A549 (cell line): ENCODE measurements around the gene IL23R. TPM values are rescaled to one million over a fixed set of nuclear protein-coding genes. Genes with fewer than 3 reads are reported as not detected.

ENCODE experiments used
- ATAC-seq, 2 experiments: fragments of 200-7000 bp in 1 of 2; fragments of >200 bp in 1 of 2; cut with Nextera tagmentation in 1 of 2; cut with Tn5 transposase in 1 of 2; 3 replicates each; pipeline versions ENCODE4 v1.8.0 to v1.9.1; 2018 to 2020; ENCODE audit warnings: mild to moderate bottlenecking in 1 of 2, moderate library complexity in 1 of 2
- CTCF ChIA-PET: fragments of 300-600 bp; sonication (Branson Sonifier 250); formaldehyde crosslinking; extraction: SDS; loops from one replicate; lab custom pipeline; 2021; ENCODE audit warnings: antibody characterized with exemption, inconsistent platforms; lab: Yijun Ruan, JAX
- POLR2A ChIA-PET: fragments of 350-600 bp; formaldehyde crosslinking; extraction: SDS; loops from one replicate; lab custom pipeline; 2021; ENCODE audit warnings: antibody characterized with exemption, inconsistent platforms; lab: Yijun Ruan, JAX
- DNase-seq, 2 experiments: peaks; one replicate each; pipeline versions ENCODE4 v3.0.0 to v3.0.0-alpha.2; 2011 to 2016; ENCODE audit warnings: low read depth in 1 of 2, low spot score in 1 of 2
- FAIRE-seq: peaks from 2 replicates; lab custom pipeline; 2011; peaks lifted over from hg19 to GRCh38; lab: Jason Lieb, UNC
- H3K27ac ChIP-seq, 2 experiments: fragments of >200 bp; sonication (Bioruptor Twin); formaldehyde crosslinking; 3 replicates each; pipeline ENCODE4 v1.5.1; 2016 to 2017
- H3K4me1 ChIP-seq: fragments of >200 bp; sonication (Bioruptor Twin); formaldehyde crosslinking; 3 replicates; pipeline ENCODE4 v1.6.1; 2016
- H3K4me2 ChIP-seq: fragments of >200 bp; sonication (Bioruptor Twin); formaldehyde crosslinking; 3 replicates; pipeline ENCODE4 v1.6.1; 2016
- H3K4me3 ChIP-seq: fragments of >200 bp; sonication (Bioruptor Twin); formaldehyde crosslinking; 3 replicates; pipeline ENCODE4 v1.5.1; 2016
- H3K9me3 ChIP-seq: fragments of >200 bp; sonication (Bioruptor Twin); formaldehyde crosslinking; 3 replicates; pipeline ENCODE4 v1.6.1; 2016
- CBX2 ChIP-seq: fragments of 200-600 bp; sonication (generic); IDR thresholded peaks from 2 replicates; pipeline ENCODE4 v1.6.1; 2016; ENCODE audit warnings: low read depth, mild to moderate bottlenecking, borderline replicate concordance
- CEBPB ChIP-seq, 2 experiments: fragments of >200 bp in 1 of 2; sonication (Bioruptor Twin) in 1 of 2; formaldehyde crosslinking in 1 of 2; IDR thresholded peaks; 2 replicates each; pipeline ENCODE4 v1.6.1; 2012 to 2016
- CHD4 ChIP-seq: fragments of 200-600 bp; sonication (generic); IDR thresholded peaks from 2 replicates; pipeline ENCODE4 v1.6.1; 2016; ENCODE audit warnings: antibody characterized with exemption, mild to moderate bottlenecking, borderline replicate concordance
- EHF ChIP-seq: fragments of 250-450 bp; sonication (Bioruptor Pico); IDR thresholded peaks from 2 replicates; pipeline ENCODE4 v1.5.0; 2020; ENCODE audit warnings: mild to moderate bottlenecking
- EHMT2 ChIP-seq: fragments of 200-600 bp; sonication (generic); IDR thresholded peaks from 2 replicates; pipeline ENCODE4 v1.6.1; 2016; ENCODE audit warnings: antibody characterized with exemption, low read depth, mild to moderate bottlenecking, moderate library complexity
- ELK1 ChIP-seq: fragments of 150-350 bp; IDR thresholded peaks from 2 replicates; pipeline ENCODE4 v1.6.1; 2014; ENCODE audit warnings: low read depth, mild to moderate bottlenecking, low read length
- EP300 ChIP-seq, 2 experiments: fragments of >200 bp; sonication (Bioruptor Twin); formaldehyde crosslinking; IDR thresholded peaks; 2 replicates in 1 of 2; 3 replicates in 1 of 2; pipeline ENCODE4 v1.6.1; 2016 to 2017
- FOSB ChIP-seq: fragments of 250-450 bp; sonication (Bioruptor Pico); IDR thresholded peaks from 2 replicates; pipeline ENCODE4 v1.5.0; 2020; ENCODE audit warnings: mild to moderate bottlenecking, moderate library complexity
- FOXS1 ChIP-seq: fragments of 250-450 bp; sonication (Bioruptor Pico); IDR thresholded peaks from 2 replicates; pipeline ENCODE4 v1.5.0; 2020; ENCODE audit warnings: mild to moderate bottlenecking, moderate library complexity
- HES2 ChIP-seq: fragments of >200 bp; sonication (Bioruptor Twin); formaldehyde crosslinking; IDR thresholded peaks from 2 replicates; pipeline ENCODE4 v1.6.1; 2016
- HEYL ChIP-seq: fragments of 250-450 bp; sonication (Bioruptor Pico); IDR thresholded peaks from 2 replicates; pipeline ENCODE4 v1.8.0; 2021; ENCODE audit warnings: mild to moderate bottlenecking, moderate library complexity
- HMGXB4 ChIP-seq: fragments of 250-450 bp; sonication (Bioruptor Pico); IDR thresholded peaks from 2 replicates; pipeline ENCODE4 v1.5.0; 2021; ENCODE audit warnings: mild to moderate bottlenecking, moderate library complexity, borderline replicate concordance
- HOXA7 ChIP-seq: fragments of 250-450 bp; sonication (Bioruptor Pico); IDR thresholded peaks from 2 replicates; pipeline ENCODE4 v1.5.0; 2020; ENCODE audit warnings: mild to moderate bottlenecking, moderate library complexity
- HOXB5 ChIP-seq: fragments of 250-450 bp; sonication (Bioruptor Pico); IDR thresholded peaks from 2 replicates; pipeline ENCODE4 v1.5.0; 2020; ENCODE audit warnings: mild to moderate bottlenecking, moderate library complexity
- JUN ChIP-seq, 2 experiments: fragments of >200 bp; sonication (Bioruptor Twin); formaldehyde crosslinking; IDR thresholded peaks; 2 replicates in 1 of 2; 3 replicates in 1 of 2; pipeline ENCODE4 v1.6.1; 2016 to 2017
- JUNB ChIP-seq: fragments of >200 bp; sonication (Bioruptor Twin); formaldehyde crosslinking; IDR thresholded peaks from 2 replicates; pipeline ENCODE4 v1.6.1; 2016
- KDM1A ChIP-seq: fragments of 200-600 bp; sonication (generic); IDR thresholded peaks from 2 replicates; pipeline ENCODE4 v1.6.1; 2016; ENCODE audit warnings: low read depth, mild to moderate bottlenecking
- KDM5A ChIP-seq: fragments of 200-600 bp; sonication (generic); IDR thresholded peaks from 2 replicates; pipeline ENCODE4 v1.6.1; 2016; ENCODE audit warnings: antibody characterized with exemption, mild to moderate bottlenecking
- MAZ ChIP-seq: fragments of 150-350 bp; IDR thresholded peaks from 2 replicates; pipeline ENCODE4 v1.6.1; 2014; ENCODE audit warnings: antibody characterized with exemption, low read depth, low read length, borderline replicate concordance
- MYC ChIP-seq: IDR thresholded peaks from 2 replicates; pipeline ENCODE4 v1.6.1; 2012; ENCODE audit warnings: mild to moderate bottlenecking, inconsistent platforms, low read length, improper control_type of control experiment, borderline replicate concordance
- NFE2L2 ChIP-seq: fragments of 150-350 bp; conservative IDR thresholded peaks from 2 replicates; pipeline ENCODE4 v1.6.1; 2014; ENCODE audit warnings: low read length
- PHF8 ChIP-seq: fragments of 200-600 bp; sonication (generic); IDR thresholded peaks from 2 replicates; pipeline ENCODE4 v1.6.1; 2016; ENCODE audit warnings: low read depth, mild to moderate bottlenecking, antibody characterized with exemption, moderate library complexity, borderline replicate concordance
- RARB ChIP-seq: fragments of 250-450 bp; sonication (Bioruptor Pico); IDR thresholded peaks from 2 replicates; pipeline ENCODE4 v1.8.0; 2021; ENCODE audit warnings: mild to moderate bottlenecking, moderate library complexity
- SREBF2 ChIP-seq: fragments of 450-650 bp; IDR thresholded peaks from 2 replicates; pipeline ENCODE4 v1.6.1; 2014; ENCODE audit warnings: mild to moderate bottlenecking, moderate library complexity
- ZNF302 ChIP-seq: fragments of 250-450 bp; sonication (Bioruptor Pico); IDR thresholded peaks from 2 replicates; pipeline ENCODE4 v1.9.0; 2021; ENCODE audit warnings: inconsistent platforms, mild to moderate bottlenecking, moderate library complexity
- WGBS: methylation state at CpG from one replicate; pipeline ENCODE4 v1.1.6; 2017; ENCODE audit errors: missing lambda C conversion rate; 5-methylcytosine and 5-hydroxymethylcytosine counted together
- polyA plus RNA-seq, 4 experiments: library from polyadenylated mRNA; depleted of rRNA in 3 of 4; stranded (reverse); fragments of >200 nt; fragmentation: RNase III in 1 of 4; extraction: RNeasy Plus Mini Kit Qiagen cat#74134 plus additional on column Dnase treatment in 1 of 4; gene quantifications; 2 replicates in 3 of 4; 3 replicates in 1 of 4; pipeline ENCODE4 v1.2.3, GENCODE V29; 2011 to 2017
- TF ChIP-seq, protein P1 (sequence below): fragments of 450-650 bp; IDR thresholded peaks from 2 replicates; pipeline ENCODE4 v1.6.1; 2014; ENCODE audit warnings: antibody characterized with exemption
- TF ChIP-seq, protein P2 (sequence below): IDR thresholded peaks from 2 replicates; pipeline ENCODE4 v1.6.1; 2012; ENCODE audit warnings: low read depth, borderline replicate concordance

Gene IL23R
- polyA plus RNA-seq, 2 of the 4 experiments (the other 2 are of a cell fraction), result not detected

GRCh38 chr1:67300561-67300960, 134.3 kb downstream of the IL23R start:
- ATAC-seq (no peak), DNase-seq (no peak), FAIRE-seq (no peak)
- Histone ChIP-seq H3K9me3 (no peaks in the 10 kb centered on the region), H3K4me2 (no peak overlapping the region), H3K4me3 (no peak overlapping the region), H3K27ac (no peak overlapping the region), H3K4me1 (no peaks in the 10 kb centered on the region)
- CTCF ChIA-PET, result no interaction called here
- 40% methylated on average over 2 of the region's 2 CpGs for WGBS
- POLR2A ChIA-PET, result no interaction called here
- no peak for TF ChIP-seq FOXS1
- TF ChIP-seq CBX2, result no peak
- TF ChIP-seq SREBF2, result no peak
- no peak for TF ChIP-seq EHF (CRISPR knock-in tag)
- no peak for TF ChIP-seq HEYL
- no peak for TF ChIP-seq HES2
- TF ChIP-seq HMGXB4 (CRISPR knock-in tag), result no peak
- TF ChIP-seq CHD4, result no peak
- no peak for TF ChIP-seq JUNB
- no peak for TF ChIP-seq CEBPB (IDR thresholded peaks at IDR 0.05)
- TF ChIP-seq JUN (IDR thresholded peaks at IDR 0.05), result no peak
- TF ChIP-seq, protein P1, sequence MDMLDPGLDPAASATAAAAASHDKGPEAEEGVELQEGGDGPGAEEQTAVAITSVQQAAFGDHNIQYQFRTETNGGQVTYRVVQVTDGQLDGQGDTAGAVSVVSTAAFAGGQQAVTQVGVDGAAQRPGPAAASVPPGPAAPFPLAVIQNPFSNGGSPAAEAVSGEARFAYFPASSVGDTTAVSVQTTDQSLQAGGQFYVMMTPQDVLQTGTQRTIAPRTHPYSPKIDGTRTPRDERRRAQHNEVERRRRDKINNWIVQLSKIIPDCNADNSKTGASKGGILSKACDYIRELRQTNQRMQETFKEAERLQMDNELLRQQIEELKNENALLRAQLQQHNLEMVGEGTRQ, result no peak
- TF ChIP-seq RARB (CRISPR knock-in tag), result no peak

DNA sequence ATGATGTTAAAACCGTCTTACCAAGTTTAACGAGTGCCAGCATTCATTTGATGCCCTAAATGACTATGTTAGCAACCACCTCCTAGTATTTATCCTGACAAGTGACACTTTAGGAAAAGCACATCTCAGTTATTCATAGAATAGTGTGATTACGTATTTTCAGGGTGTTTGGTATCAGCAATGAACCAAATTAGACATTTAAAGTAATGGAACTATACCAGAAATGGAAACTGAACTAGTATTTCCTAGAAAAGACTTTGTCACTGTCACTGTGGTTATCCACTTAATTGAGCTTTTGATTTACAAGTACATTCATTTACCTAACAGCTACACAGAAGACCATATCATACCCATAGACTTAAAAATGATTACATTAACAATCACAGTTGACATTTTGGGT, 137.8 kb downstream of the IL23R start:
- no peak overlapping the region for H3K27ac ChIP-seq
- FAIRE-seq, result no peak
- TF ChIP-seq JUNB (no peak), EHMT2 (no peak)
- TF ChIP-seq, all 56 proteins: peak for 0
- DNase-seq (no peak), ATAC-seq (no peak)
- CTCF ChIA-PET, result no interaction called here
- Histone ChIP-seq H3K4me3 (no peak overlapping the region), H3K4me2 (no peak overlapping the region), H3K9me3 (no peaks in the 10 kb centered on the region), H3K4me1 (no peaks in the 10 kb centered on the region)
- POLR2A ChIA-PET, result no interaction called here
- WGBS, result 10% methylated on average over 3 of the region's 3 CpGs

DNA sequence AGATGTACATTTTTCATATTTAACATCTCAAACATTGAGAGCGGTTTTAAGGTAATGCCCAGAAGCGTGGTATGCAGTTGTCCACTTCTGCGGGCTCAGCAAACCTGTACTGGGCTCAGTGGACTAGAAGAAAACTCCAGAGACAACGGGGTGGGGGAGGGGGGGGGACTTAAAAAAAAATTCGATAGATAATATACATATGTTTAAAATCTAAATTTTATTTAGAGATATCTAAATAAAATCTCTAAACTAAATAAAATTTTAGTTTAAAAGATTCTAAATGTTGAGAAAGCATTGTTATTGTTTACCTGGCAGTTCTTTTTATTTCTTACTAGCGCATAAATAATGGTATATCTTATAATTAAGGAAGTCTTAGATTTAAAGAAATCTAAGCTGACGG, 140.3 kb downstream of the IL23R start:
- POLR2A ChIA-PET, result no interaction called here
- ATAC-seq, result no peak

DNA sequence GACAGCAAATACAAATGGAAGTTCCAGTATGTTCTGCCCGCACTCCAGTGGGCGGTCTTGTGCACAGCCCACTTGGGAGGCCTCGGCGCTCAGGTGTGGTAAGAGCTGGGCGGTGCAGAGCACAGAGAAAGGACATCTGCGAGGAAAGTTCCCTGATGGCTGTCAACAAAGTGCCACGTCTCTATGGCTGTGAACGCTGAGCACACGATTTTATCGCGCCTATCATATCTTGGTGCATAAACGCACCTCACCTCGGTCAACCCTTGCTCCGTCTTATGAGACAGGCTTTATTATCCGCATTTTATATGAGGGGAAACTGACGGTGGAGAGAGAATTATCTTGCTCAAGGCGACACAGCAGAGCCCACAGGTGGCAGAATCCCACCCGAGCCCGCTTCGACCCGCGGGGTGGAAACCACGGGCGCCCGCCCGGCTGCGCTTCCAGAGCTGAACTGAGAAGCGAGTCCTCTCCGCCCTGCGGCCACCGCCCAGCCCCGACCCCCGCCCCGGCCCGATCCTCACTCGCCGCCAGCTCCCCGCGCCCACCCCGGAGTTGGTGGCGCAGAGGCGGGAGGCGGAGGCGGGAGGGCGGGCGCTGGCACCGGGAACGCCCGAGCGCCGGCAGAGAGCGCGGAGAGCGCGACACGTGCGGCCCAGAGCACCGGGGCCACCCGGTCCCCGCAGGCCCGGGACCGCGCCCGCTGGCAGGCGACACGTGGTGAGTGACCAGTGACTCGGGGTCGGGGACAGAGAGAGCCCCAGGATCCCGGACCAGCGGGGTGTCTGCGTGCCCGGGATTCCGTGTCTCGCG, 141.2 kb downstream of the IL23R start, which contains the start of gene IL12RB2:
Gene IL12RB2 (plus strand): TSS at position 623 of the 810 bp plus-strand sequence. CDS start 12,496 bp downstream, outside the sequence.
- POLR2A ChIA-PET, result no interaction called here
- no peak for DNase-seq
- H3K4me2 ChIP-seq, result peak within 1 kb of the TSS; percentile 96
- peak within 1 kb of the TSS in 1 of 2 experiments; percentile 70; a peak in 3 of 6 replicates for H3K27ac ChIP-seq
- CTCF ChIA-PET, result no interaction called here
- peak within 1 kb of the TSS; percentile 45 for H3K4me3 ChIP-seq
- 45% methylated on average over 27 of the region's 75 CpGs for WGBS
- FAIRE-seq, result no peak
- H3K9me3 ChIP-seq, result no peaks in the 10 kb centered on the region
- no peaks in the 10 kb centered on the region for H3K4me1 ChIP-seq
- ATAC-seq, result peak; percentile 43 to 64; a peak in 4 of 6 replicates
- TF ChIP-seq SREBF2, result no peak
- no peak for TF ChIP-seq HOXB5 (CRISPR knock-in tag)
- TF ChIP-seq, protein P2, sequence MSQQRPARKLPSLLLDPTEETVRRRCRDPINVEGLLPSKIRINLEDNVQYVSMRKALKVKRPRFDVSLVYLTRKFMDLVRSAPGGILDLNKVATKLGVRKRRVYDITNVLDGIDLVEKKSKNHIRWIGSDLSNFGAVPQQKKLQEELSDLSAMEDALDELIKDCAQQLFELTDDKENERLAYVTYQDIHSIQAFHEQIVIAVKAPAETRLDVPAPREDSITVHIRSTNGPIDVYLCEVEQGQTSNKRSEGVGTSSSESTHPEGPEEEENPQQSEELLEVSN, result no peak
- TF ChIP-seq KDM1A, result no peak
- TF ChIP-seq FOSB, result no peak
- TF ChIP-seq MAZ, result no peak
- TF ChIP-seq MYC, result no peak
- TF ChIP-seq EP300 (IDR thresholded peaks at IDR 0.05), result no peak
- TF ChIP-seq KDM5A, result no peak
- TF ChIP-seq NFE2L2, result no peak
- no peak for TF ChIP-seq CBX2
- no peak for TF ChIP-seq HOXA7 (CRISPR knock-in tag)
- TF ChIP-seq ELK1, result no peak
- TF ChIP-seq PHF8, result no peak

More for the DNA sequence above, 140.3 kb downstream of the IL23R start:
- CTCF ChIA-PET, result no interaction called here
- Histone ChIP-seq H3K4me1 (no peaks in the 10 kb centered on the region), H3K9me3 (no peaks in the 10 kb centered on the region), H3K27ac (no peak overlapping the region), H3K4me3 (no peak overlapping the region), H3K4me2 (no peak overlapping the region)
- WGBS, result 78% methylated on average over 7 of the region's 7 CpGs
- TF ChIP-seq ZNF302 (CRISPR knock-in tag) (no peak), CBX2 (no peak)
- DNase-seq (no peak), FAIRE-seq (no peak)
